Fibroblast of upper back skin (primary cell): ENCODE data around the gene NDUFAF7.
"Not testable (repeated sequence)": the region's sequence is repeated elsewhere in the genome, so short reads cannot be mapped to it uniquely, and the experiment has no call there.

Experiments
- DNase-seq: peaks from one replicate; pipeline ENCODE4 v3.0.0-alpha.2; 2013

The NDUFAF7 gene

DNA sequence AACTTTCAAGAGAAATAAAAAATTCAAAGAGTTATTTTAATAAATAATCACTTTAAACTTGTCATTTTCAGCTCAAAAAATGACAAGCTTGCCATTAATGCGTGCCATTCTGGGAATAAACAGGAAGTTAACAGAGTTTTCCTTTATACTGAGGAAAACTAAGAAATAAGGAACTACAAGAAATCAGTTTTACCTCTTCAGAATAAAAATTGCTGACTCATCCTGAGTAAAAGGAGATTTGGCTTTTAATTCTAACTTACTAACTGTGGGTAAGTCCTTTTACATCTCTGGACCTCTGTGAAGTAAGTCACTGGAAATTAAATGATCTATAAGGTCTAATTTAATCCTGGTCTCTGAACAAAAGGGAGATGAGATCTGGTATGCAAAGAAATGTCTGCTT, 16.2 kb upstream of the NDUFAF7 start:
- no peak for DNase-seq

GRCh38 chr2:37219046-37219445, 12.4 kb upstream of the NDUFAF7 start:
- DNase-seq: no peak

DNA sequence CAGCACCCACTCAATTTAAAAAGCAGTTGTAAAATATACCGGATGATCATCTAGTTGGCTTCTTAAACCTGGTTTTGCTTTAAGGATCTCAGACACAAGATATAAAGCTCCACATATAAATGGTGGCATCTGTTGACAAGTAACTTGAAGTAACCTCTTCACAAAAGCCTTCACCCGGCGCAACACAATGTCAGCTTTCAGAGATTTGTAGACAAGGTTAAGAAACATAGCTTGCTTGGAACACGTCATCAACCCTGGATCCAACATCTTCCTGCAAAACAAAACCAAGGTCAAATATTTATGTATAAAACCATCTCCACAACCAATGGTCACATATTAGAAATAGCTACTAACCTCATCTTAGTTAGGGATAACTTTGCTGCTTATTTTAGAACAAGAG, 8.3 kb upstream of the NDUFAF7 start:
- DNase-seq: no peak

DNA sequence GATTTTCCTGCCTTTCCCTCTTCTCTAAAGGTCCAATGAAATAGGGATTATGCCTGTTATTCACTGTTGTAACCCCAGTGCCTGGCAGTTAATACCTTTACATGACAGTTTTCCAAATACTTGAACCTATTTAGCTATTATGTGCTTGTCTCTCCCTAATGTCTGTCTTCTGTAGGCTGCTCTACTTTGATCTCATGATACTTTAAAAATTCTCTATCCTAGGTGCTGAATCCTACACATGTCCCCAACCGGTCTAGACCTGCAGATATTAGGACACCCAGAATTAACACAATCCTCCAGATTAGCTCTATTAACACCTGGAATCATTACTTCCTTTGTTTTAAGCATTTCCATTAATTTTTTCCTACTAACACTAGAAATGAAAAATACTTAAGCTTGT, 7.4 kb upstream of the NDUFAF7 start:
- DNase-seq: no peak

DNA sequence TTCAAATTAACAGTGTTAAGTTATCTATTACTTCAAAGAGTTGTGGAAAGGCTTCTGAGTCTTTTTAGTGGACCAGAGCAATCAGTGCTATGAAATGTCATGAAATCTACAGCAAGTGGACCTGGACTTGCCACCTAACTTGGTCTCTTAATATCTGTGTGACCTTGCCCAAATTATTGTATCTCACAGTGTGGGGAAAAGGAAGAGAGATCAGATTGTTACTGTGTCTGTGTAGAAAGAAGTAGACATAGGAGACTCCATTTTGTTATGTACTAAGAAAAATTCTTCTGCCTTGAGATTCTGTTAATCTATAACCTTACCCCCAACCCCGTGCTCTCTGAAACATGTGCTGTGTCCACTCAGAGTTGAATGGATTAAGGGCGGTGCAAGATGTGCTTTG, 6.3 kb upstream of the NDUFAF7 start:
- not testable (repeated sequence) for DNase-seq

- no peak for DNase-seq
These were observed 4.6 kb upstream of the NDUFAF7 start for GRCh38 chr2:37226863-37227262.

DNA sequence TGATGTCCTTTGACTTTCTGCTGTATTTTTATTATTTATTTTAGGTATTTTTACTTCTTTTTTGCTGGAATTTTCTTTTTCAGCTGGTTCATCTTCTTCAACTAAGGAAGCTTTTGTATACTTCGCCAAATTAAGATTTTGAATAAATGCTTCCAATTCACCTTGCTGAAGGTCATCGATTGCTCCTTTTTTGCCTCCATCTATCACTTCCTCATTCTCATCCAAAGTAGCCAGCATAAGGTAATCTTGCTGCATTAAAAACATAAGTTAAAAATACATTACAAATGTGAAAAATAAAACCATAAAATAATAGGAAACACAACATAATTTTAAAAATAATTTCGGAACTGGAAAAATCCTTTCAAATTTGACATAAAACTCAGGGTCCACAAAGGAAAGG, 2.7 kb upstream of the NDUFAF7 start:
- DNase-seq: no peak

DNA sequence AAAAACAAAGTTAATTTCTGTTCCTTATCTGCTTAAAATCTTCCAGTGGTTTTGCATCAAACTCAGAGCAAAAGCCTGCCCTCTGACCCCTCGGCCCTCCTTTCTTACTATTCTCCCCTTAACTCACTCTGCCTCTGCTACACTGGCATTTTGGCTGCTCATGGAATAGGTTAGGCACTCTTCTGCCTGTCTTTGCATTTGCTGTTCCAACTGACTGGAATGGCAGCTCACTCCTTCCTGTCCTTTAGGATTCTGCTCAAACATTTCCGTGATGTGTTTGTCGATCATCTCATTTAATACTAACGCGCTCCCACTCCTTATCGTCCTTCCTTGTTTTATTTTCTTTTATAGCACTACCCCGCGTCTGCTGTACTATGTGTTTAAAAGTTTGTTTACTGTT, 877 bp upstream of the NDUFAF7 start:
- DNase-seq: no peak

DNA sequence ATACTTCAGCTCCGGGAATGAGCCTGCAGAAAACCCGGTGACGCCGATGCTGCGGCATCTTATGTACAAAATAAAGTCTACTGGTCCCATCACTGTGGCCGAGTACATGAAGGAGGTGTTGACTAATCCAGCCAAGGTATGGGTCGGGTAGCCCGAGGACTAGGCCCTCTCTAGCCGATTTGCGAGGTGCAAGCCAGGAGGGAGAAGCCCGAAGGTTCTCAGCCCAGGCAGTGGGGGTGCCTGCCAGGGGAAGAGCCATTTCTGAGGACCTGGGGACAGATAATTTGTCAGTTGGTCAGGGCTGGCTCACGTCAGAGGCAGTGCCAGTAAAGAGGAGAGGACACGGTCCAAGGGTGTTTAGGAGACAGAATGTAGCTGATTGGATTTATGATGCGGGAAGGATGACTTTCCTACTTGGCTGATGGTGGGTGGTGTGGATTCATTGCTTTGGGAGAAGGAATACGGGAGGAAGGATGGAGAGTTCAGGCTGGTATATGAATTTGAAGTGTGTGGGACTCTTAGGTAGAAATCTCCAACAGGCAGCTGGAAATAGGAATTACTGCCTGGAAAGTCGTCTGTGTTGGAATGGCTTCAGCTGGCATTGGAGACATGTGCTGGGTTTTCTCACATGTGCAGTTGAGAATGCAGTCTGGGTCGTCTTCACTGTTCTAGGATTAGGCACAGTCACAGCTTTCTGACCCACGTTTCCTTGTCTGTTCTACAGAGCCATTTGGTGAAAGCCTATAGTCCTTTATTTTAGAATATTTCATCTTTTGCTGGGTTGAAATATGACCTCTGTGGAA, 874 bp downstream of the NDUFAF7 start:
- DNase-seq: no peak

DNA sequence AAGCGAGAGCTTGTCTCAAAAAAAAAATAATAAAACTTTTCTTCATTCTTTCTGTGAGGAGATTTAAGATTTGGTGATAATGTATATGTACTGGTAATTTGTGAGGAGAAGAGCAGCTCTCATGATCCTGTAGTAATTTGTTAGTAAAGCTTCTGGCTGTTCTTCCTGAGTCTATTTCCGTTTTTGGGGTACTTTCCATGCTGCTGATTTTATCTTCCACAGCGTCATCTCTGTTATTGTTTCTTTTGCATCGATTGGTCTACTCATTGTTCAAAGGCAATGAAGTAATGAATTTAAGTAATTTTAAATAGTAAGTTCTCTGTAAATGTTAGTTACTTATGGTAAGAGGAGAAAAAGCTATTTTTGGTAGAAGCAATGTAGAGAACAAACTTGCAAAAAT, 12.0 kb downstream of the NDUFAF7 start:
- DNase-seq: no peak

DNA sequence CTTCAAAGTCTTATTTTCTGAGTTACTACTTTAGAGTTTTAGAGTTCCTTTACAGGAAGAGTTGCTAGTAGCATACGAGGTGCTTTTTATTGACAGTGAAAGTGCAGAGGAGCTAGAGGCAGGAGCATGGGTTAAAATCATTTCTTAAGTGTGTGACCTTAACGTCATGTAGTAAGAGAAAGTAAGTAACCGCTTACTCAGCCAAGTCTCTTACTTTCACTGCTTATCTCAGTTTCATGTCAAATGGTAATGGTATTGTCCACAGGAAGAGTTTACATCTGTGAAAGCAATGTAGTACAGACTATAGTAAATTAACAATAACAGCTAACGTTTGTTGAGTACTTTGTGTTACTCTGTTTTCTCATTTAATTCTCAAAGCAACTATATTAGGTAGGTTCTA, 12.6 kb downstream of the NDUFAF7 start:
- no peak for DNase-seq

DNA sequence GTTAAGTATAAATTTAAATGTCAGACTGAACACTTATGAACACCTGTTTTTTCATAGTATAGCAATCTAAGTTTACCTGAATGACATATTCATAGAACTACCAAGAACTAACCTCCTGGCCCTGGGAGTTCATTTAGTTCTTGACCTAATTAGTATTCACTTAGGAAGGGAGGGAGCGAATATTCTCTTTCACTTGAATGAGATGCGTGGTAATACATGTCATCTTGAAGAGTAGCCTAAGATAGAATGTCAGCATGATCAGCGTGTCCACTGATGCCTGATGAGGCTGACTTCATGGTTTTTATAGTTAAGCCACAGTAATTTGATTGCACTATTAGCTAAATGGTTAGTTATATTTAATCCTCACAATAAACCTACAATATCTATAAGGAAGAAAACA, 13.3 kb downstream of the NDUFAF7 start:
- no peak for DNase-seq

DNA sequence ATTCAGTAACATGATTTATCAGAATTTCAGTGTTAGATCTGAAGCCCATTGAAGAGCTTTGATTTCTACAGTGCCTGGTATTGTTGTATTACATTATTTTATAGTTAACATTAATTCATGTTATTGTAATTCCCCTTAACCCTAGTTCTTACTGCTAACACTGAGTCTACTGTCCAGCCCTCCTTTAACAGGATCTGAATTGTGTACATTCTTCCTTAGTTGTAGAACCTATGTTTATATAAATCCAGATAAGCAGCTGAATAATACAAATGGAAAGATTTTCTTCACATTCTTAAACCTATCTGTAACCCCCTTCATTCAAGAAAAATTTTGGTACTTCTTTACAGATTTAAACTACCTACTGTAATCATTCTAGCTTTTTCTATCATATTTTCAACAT, 14.7 kb downstream of the NDUFAF7 start:
- DNase-seq: no peak

DNA sequence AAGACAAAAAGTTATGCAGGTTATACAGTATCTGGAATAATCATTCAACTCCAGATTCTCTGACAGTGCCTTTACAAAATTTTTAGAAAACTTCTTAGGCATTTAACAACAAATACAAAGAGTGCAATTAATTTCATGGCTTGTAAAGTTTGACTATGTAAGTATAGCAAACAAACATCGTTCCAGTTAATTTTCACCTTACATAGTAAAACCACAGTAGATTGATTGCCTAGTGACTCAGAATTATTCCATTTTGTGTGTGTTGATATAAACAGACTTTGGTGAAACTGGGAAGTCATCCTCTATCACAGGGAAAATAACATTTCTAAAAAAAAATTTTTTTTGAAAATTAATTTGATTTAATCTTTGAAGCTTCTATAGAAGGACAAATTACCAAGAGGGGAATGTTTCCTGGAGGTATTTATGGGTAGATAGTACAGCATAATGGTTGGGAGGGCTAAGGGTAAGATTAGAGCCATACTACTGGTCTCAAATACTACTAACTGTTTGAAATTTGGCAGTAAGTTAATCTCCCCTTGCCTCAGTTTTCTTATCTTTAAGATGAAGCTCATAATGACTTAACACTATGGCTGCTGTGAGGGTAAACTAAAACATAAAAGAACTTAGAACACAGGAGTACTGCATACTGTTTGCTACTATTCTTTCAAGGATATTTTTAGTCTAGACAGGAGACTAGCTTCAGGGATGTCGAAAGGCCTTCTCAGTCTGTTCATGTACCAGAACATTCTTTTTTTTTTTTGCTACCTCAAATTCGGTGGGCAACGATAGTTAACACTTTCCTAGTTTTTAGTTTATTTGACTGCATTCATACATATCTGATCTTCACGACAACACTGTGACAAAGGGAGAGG, 19.6 kb downstream of the NDUFAF7 start:
- no peak for DNase-seq

DNA sequence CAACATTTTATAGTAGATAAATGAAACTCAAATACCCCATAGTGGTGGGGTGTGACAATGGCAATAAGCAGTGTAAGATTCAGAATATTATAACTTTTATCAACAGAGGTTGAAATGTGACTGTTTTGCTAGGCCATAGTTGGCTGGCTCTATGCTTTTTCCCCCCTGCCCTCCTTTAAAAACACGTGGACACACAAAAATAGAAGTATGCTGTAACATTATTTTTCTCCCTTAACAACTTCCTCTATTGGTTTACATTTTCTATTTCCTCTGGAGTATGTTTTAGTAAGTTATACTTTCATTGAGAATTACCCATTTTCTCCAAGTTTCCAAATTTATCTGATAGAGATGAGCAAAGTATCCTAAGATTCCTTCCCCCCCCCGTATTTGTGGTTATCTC, 31.1 kb downstream of the NDUFAF7 start:
- no peak for DNase-seq

DNA sequence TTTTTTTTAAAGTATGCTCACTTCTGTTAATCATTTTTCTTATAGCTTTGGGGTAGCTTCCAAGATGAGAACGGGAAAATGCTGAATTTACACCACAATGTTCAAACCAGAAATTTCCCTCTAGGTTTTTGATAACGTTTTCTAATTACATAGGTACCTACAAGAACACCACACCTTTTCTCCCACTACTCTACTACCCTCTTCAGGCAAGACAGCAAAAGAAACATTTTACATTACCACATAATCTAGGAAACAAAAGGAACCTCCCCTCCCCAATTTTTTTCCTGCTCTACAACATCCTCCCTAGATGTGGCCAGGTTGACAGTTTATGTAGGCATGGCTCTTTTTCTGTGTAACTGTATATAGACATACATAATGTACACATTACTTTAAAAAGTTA, 32.4 kb downstream of the NDUFAF7 start:
- DNase-seq: no peak

- DNase-seq: no peak
These were observed 36.2 kb downstream of the NDUFAF7 start for GRCh38 chr2:37267685-37268084.

DNA sequence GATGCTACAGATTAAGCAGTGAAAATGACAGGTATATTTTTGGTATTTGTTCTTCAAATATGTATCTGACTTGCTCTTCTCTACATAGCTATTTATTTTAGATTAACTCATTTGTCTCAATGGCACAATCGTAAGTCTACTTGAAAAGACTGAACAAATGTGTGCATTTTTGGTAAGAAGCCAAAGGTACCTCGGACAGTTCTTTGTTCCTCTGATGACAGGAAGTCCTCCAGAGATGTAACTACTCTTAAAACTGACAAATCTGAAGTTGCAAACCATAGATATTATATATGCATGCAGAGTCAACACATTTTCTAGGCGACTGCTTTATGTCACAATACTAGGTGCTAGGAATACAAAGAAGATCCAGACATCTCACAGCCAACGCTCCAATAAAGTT, 36.7 kb downstream of the NDUFAF7 start:
- peak; percentile 3 for DNase-seq

- DNase-seq: no peak
These were observed 40.1 kb downstream of the NDUFAF7 start for GRCh38 chr2:37271376-37272067.

- DNase-seq: peak; percentile 12
These were observed 43.0 kb downstream of the NDUFAF7 start for GRCh38 chr2:37274359-37274965.

DNA sequence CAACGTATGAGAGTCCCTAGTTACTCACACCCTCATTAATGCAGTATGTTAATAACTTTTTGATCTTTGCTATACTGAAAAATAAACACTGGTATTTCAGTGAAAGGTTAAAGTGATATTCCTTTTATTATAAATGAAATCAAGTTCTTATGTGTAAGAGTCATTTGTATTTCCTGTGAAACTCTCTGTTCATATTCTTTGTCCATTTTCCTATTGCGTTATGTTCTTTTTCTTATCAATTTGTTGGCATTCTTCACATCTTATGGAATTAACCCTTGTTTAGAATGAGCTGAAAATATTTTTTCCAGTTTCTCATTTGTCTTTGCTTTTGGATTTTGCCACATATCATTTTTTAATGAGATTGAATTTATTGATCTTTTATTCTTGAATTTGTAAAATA, 44.8 kb downstream of the NDUFAF7 start:
- DNase-seq: no peak

DNA sequence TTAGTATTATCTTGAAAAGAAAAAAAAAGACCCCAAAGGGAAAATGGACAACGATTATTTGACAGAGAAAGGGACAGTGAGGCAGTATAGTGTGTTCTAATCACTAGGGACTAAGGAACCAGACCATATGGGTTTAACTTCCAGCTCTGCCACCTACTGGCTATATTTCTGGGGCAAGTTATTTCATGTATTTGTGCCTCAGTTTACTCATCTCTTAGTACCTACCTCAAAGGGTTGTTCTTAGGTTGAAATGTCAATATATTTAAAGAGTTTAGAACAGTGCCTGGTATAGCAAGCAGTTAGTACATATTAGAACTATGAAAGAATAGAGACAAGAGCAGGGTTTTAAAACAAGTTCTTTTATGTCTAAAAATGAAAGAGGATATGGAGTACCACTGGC, 50.5 kb downstream of the NDUFAF7 start:
- DNase-seq: no peak

DNA sequence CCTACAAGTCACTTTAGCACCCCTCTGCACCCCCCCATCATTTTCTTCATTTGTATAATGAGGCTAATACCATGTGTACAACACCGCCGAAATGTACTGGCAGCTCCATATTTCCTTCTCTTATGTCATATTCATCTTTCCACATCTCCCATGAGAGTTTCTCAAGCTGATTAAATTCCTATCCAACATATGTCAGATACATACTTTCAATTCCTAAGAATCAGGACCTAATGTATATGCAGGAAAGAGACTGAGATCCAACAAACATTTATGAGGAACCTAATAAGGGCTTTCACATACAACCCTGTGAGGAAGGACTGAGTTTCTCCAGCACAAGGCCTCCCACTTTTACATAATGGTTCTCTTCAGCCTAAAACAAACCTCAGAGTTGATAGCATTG, 51.3 kb downstream of the NDUFAF7 start:
- DNase-seq: peak; percentile 86
